Keratinocyte (primary cell): Measurements from ENCODE around the gene USH2A.

Source experiments
- CTCF ChIP-seq, 3 experiments: IDR thresholded peaks in 1 of 3; conservative IDR thresholded peaks in 1 of 3; optimal IDR thresholded peaks in 1 of 3; 2 replicates in 2 of 3; 3 replicates in 1 of 3; pipeline versions ENCODE3 to v1.5.1; 2011; ENCODE audit warnings: low read length in 3 of 3, mild to moderate bottlenecking in 3 of 3, moderate library complexity in 2 of 3, control low read depth in 1 of 3, inconsistent platforms in 1 of 3; ENCODE audit not compliant: insufficient read depth in 2 of 3; ENCODE audit errors: extremely low read depth in 1 of 3
- EZH2 ChIP-seq: IDR thresholded peaks from one replicate; pipeline ENCODE4 v1.6.1; 2012; ENCODE audit warnings: inconsistent platforms, mild to moderate bottlenecking, low read length, moderate library complexity

- TF ChIP-seq EZH2, result no peak
- no peak for TF ChIP-seq CTCF (optimal IDR thresholded peaks at IDR 0.05 in 1 of 3, IDR thresholded peaks at IDR 0.05 in 1 of 3, conservative IDR thresholded peaks at IDR 0.05 in 1 of 3; ENCODE audit: extremely low read depth in 1 of 3, insufficient read depth in 2 of 3, low read length in 3 of 3)
These were observed 822.0 kb downstream of the USH2A start for GRCh38 chr1:215601276-215601675.
